MCF 10A (cell line): Measurements from ENCODE around the gene TMEM88. TPM values are rescaled to one million over a fixed set of nuclear protein-coding genes. Genes with fewer than 3 reads are reported as not detected.

ENCODE experiments used
- BruUV-seq: library from RNA; stranded (reverse); fragments of 400-500 nt; replicated peaks from 2 replicates; lab custom pipeline; 2021; lab: Mats Ljungman, UMichigan
- CTCF ChIA-PET: fragments of 300-600 bp; sonication (Branson Sonifier 250); formaldehyde crosslinking; extraction: SDS; loops from one replicate; lab custom pipeline; 2021; ENCODE audit warnings: antibody characterized with exemption, inconsistent platforms; lab: Yijun Ruan, JAX
- POLR2A ChIA-PET: fragments of 300-600, 350-650 bp; sonication (Branson Sonifier 250); formaldehyde crosslinking; extraction: SDS; loops from one replicate; lab custom pipeline; 2020; ENCODE audit warnings: antibody characterized with exemption, inconsistent platforms; lab: Yijun Ruan, JAX
- DNase-seq: peaks from one replicate; pipeline ENCODE4 v3.0.0-alpha.2; 2018; ENCODE audit not compliant: unreplicated experiment
- H3K27ac Mint-ChIP-seq: one replicate; pipeline ENCODE4 v1.8.0; 2022; ENCODE audit warnings: mild to moderate bottlenecking, low read depth, mixed read lengths; ENCODE audit not compliant: unreplicated experiment
- H3K27me3 Mint-ChIP-seq: one replicate; pipeline ENCODE4 v1.8.0; 2022; ENCODE audit warnings: mixed read lengths; ENCODE audit not compliant: insufficient read depth, unreplicated experiment
- H3K36me3 Mint-ChIP-seq: one replicate; pipeline ENCODE4 v1.8.0; 2022; ENCODE audit warnings: mild to moderate bottlenecking, moderate library complexity, mixed read lengths; ENCODE audit not compliant: insufficient read depth, unreplicated experiment
- H3K4me1 Mint-ChIP-seq: one replicate; pipeline ENCODE4 v1.8.0; 2022; ENCODE audit warnings: mixed read lengths; ENCODE audit not compliant: insufficient read depth, unreplicated experiment
- H3K4me3 Mint-ChIP-seq: one replicate; pipeline ENCODE4 v1.8.0; 2022; ENCODE audit warnings: mild to moderate bottlenecking, moderate library complexity, mixed read lengths; ENCODE audit not compliant: unreplicated experiment
- H3K9me3 Mint-ChIP-seq: one replicate; pipeline ENCODE4 v1.8.0; 2022; ENCODE audit warnings: mixed read lengths; ENCODE audit not compliant: unreplicated experiment
- CTCF ChIP-seq: fragments of 200-600 bp; IDR thresholded peaks from one replicate; pipeline ENCODE4 v1.8.0; 2022; ENCODE audit warnings: antibody characterized with exemption, mild to moderate bottlenecking; ENCODE audit not compliant: unreplicated experiment
- intact Hi-C: fragments of 100-400 bp; cut with micrococcal nuclease; formaldehyde crosslinking; loops from 2 replicates; pipeline ENCODE4 v1.14.1; 2022
- total RNA-seq: library from RNA; stranded (reverse); gene quantifications from 2 replicates; pipeline ENCODE4 v1.2.3, GENCODE V29; 2022

The TMEM88 gene
- total RNA-seq, 1 experiment from 2014 or later = 4.4 TPM

- peaks cover 17% of the 10 kb centered on the region for H3K4me1 Mint-ChIP-seq
- no peaks in the 10 kb centered on the region for H3K36me3 Mint-ChIP-seq
- intact Hi-C loops = no loop called here
- ChIA-PET POLR2A (interaction anchor here (0.7 to 1.5 kb wide), 2 partner anchors 13 to 168 kb away, joined by 3 to 6 read pairs; no protein-coding TSS in a partner anchor), CTCF (interaction anchor here (0.8 to 3.7 kb wide), 5 partner anchors 13 to 170 kb away, joined by 3 to 26 read pairs (median 5); partner anchors contain the start of gene KDM6B)
- no peaks in the 10 kb centered on the region for H3K9me3 Mint-ChIP-seq
- H3K4me3 Mint-ChIP-seq = no peak overlapping the region
- no TSS peak for BruUV-seq
- TF ChIP-seq CTCF = no peak
- peaks cover 8% of the 10 kb centered on the region for H3K27me3 Mint-ChIP-seq
- no peak for DNase-seq
- H3K27ac Mint-ChIP-seq = no peak overlapping the region
Measured at GRCh38 chr17:7820231-7820630, 34.6 kb upstream of the TMEM88 start.

DNA sequence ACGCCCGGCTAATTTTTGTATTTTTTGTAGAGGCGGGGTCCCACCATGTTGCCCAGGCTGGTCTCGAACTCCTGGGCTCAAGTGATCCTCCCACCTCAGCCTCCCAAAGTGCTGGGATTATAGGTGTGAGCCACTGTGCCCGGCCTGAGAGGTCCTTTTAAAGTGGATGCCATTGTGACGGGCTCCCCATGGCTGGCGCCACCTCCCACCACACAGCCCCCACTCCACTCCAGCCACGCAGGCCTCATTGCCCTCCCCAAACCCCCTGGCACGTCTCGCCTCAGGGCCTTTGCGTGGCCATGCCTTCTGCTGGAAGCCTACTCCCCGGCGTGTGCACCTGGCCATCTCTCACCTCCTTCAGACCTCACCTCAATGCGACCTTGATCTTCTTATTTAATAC, 32.7 kb upstream of the TMEM88 start:
- no peak for DNase-seq
- H3K4me3 Mint-ChIP-seq = no peak overlapping the region
- ChIA-PET POLR2A (interaction anchor here (1.0 to 1.2 kb wide), 2 partner anchors 79 to 88 kb away, joined by 3 to 5 read pairs; no protein-coding TSS in a partner anchor), CTCF (interaction anchor here (0.5 to 3.0 kb wide), 10 partner anchors 10 to 249 kb away, joined by 3 to 19 read pairs (median 5); no protein-coding TSS in a partner anchor)
- intact Hi-C loops = loop anchor here (1.0 to 2.0 kb wide), 4 partner anchors 29 to 167 kb away; partner anchors contain the start of gene NAA38
- TF ChIP-seq CTCF = no peak
- H3K36me3 Mint-ChIP-seq = no peaks in the 10 kb centered on the region
- peaks cover 22% of the 10 kb centered on the region for H3K4me1 Mint-ChIP-seq
- H3K27me3 Mint-ChIP-seq = peaks cover 12% of the 10 kb centered on the region
- no peak overlapping the region for H3K27ac Mint-ChIP-seq
- BruUV-seq = no TSS peak
- H3K9me3 Mint-ChIP-seq = no peaks in the 10 kb centered on the region

GRCh38 chr17:7823581-7824001, 31.3 kb upstream of the TMEM88 start:
- Mint-ChIP-seq H3K4me1 (peaks cover 22% of the 10 kb centered on the region), H3K4me3 (no peak overlapping the region), H3K36me3 (no peaks in the 10 kb centered on the region), H3K27ac (no peak overlapping the region), H3K27me3 (peaks cover 12% of the 10 kb centered on the region), H3K9me3 (no peaks in the 10 kb centered on the region)
- ChIA-PET POLR2A (interaction anchor here (0.6 kb wide), 1 partner anchor 204 kb away, joined by 4 read pairs; no protein-coding TSS in a partner anchor), CTCF (interaction anchor here (0.6 to 4.2 kb wide), 24 partner anchors 8 to 234 kb away, joined by 3 to 27 read pairs (median 5); partner anchors contain the start of gene NAA38)
- intact Hi-C loops = loop anchor here (2.0 kb wide), 1 partner anchor 165 kb away; no protein-coding TSS in a partner anchor
- no peak for DNase-seq
- no TSS peak for BruUV-seq
- no peak for TF ChIP-seq CTCF

GRCh38 chr17:7824021-7824924, 30.6 kb upstream of the TMEM88 start:
- CTCF ChIA-PET = interaction anchor here (0.6 to 4.2 kb wide), 16 partner anchors 8 to 217 kb away, joined by 3 to 27 read pairs (median 6); partner anchors contain the start of gene KDM6B
- Mint-ChIP-seq H3K4me1 (peaks cover 22% of the 10 kb centered on the region), H3K4me3 (no peak overlapping the region), H3K27ac (no peak overlapping the region), H3K9me3 (no peaks in the 10 kb centered on the region), H3K27me3 (peaks cover 17% of the 10 kb centered on the region), H3K36me3 (no peaks in the 10 kb centered on the region)
- TF ChIP-seq CTCF = no peak
- intact Hi-C loops = no loop called here
- no TSS peak for BruUV-seq
- POLR2A ChIA-PET = interaction anchor here (1.1 to 2.1 kb wide), 3 partner anchors 18 to 33 kb away, joined by 4 to 14 read pairs (median 6); partner anchors contain the start of gene NAA38
- DNase-seq = no peak
